Psoas muscle (tissue), 8 donors: ENCODE measurements around the gene TMEM208. TPM values are rescaled to one million over a fixed set of nuclear protein-coding genes. Genes with fewer than 3 reads are reported as not detected.

Experiments used
- ATAC-seq, 4 donors: fragments of 200-7000 bp; cut with Tn5 transposase; one replicate each; pipeline ENCODE4 v1.9.1; 2020; ENCODE audit warnings: moderate library complexity in 3 of 4, mild to moderate bottlenecking in 2 of 4
- DNase-seq, 2 donors: peaks; one replicate each; pipeline ENCODE4 v3.0.0-alpha.2; 2020
- H3K27ac ChIP-seq: fragments of 200-600 bp; one replicate; pipeline ENCODE4 v1.8.0; 2022
- H3K27me3 ChIP-seq, 3 donors: fragments of 200-600 bp in 1 of 3; one replicate each; pipeline versions ENCODE4 v1.6.1 to v1.8.0; 2013 to 2022; ENCODE audit warnings: low read length in 2 of 3, mild to moderate bottlenecking in 2 of 3, moderate library complexity in 1 of 3; ENCODE audit not compliant: insufficient read depth in 3 of 3
- H3K36me3 ChIP-seq, 2 donors: fragments of 200-600 bp in 1 of 2; one replicate each; pipeline versions ENCODE4 v1.6.1 to v1.8.0; 2013 to 2022; ENCODE audit warnings: low read depth in 1 of 2, mild to moderate bottlenecking in 1 of 2, moderate library complexity in 1 of 2; ENCODE audit not compliant: insufficient read depth in 1 of 2
- H3K4me1 ChIP-seq: fragments of 200-600 bp; one replicate; pipeline ENCODE4 v1.8.0; 2022
- H3K4me3 ChIP-seq: fragments of 200-600 bp; one replicate; pipeline ENCODE4 v1.8.0; 2022; ENCODE audit warnings: mild to moderate bottlenecking
- H3K9me3 ChIP-seq: fragments of 200-600 bp; one replicate; pipeline ENCODE4 v1.8.0; 2022
- CTCF ChIP-seq: fragments of 200-600 bp; IDR thresholded peaks from one replicate; pipeline ENCODE4 v1.8.0; 2022; ENCODE audit warnings: antibody characterized with exemption
- WGBS, 3 donors: extraction: QIAGEN DNeasy Blood & Tissue Kit; methylation state at CpG; one replicate each; pipeline versions ENCODE4 v1.1.6 to v1.1.7; 2013; 5-methylcytosine and 5-hydroxymethylcytosine counted together
- intact Hi-C, 2 donors: fragments of 100-400 bp; cut with DNase I; formaldehyde crosslinking; loops; one replicate each; pipeline versions ENCODE4 v1.11.0 to v1.14.2; 2022
- polyA plus RNA-seq, 3 donors: library from polyadenylated mRNA; stranded (reverse); fragments of 200-250 nt; gene quantifications; one replicate each; pipeline ENCODE4 v1.2.3, GENCODE V29; 2013
- total RNA-seq, 4 donors: library from RNA; stranded (reverse); fragmentation: NEBNext Ultra II Directional in 2 of 4; extraction: Animal tissue kit (Norgen Biotek cat#: 25700) in 2 of 4; gene quantifications; one replicate each; pipeline versions ENCODE4 v1.2.1 to v1.2.4, GENCODE V29; 2021 to 2023
- donor health status: healthy with polysubstance abuse.
- donor health status: DM: no; HTN: no; CAD: no; lungs with moderate emphysema.
- donor health status: Bipolar disorder and iron deficiency.
- donor health status: healthy.
- donor health status: DM: yes; HTN: yes; CAD: no.
- donor health status: DM: no; HTN: no; CAD: no.
- donor health status: DM: no; HTN: no; CAD: no.
- donor health status: DM: yes; HTN: yes; CAD: no.

Gene TMEM208
- total and polyA plus RNA-seq, 7 donors, result 10.1 to 111 (median 32.7) TPM

- no peak overlapping the region for H3K4me3 ChIP-seq
- ATAC-seq (peak in 1 of 4 donors; percentile 6), DNase-seq (no peak)
- H3K4me1 ChIP-seq, result peaks cover 29% of the 10 kb centered on the region
- intact Hi-C loops, result no loop called here
- H3K36me3 ChIP-seq, result no peaks in the 10 kb centered on the region
- peak overlapping the region; percentile 30 for H3K27ac ChIP-seq
- WGBS, 3 donors, result 39 to 54% (median 52%) methylated on average over 8 of the region's 8 CpGs
- TF ChIP-seq CTCF, result no peak
- no peaks in the 10 kb centered on the region for H3K9me3 ChIP-seq
- no peaks in the 10 kb centered on the region for H3K27me3 ChIP-seq
Observed at GRCh38 chr16:67213197-67214019, 13.5 kb upstream of the TMEM208 start.

GRCh38 chr16:67215706-67216105, 11.2 kb upstream of the TMEM208 start:
- Histone ChIP-seq H3K27ac (no peak overlapping the region), H3K9me3 (no peaks in the 10 kb centered on the region), H3K4me1 (peaks cover 19% of the 10 kb centered on the region), H3K36me3 (no peaks in the 10 kb centered on the region), H3K4me3 (no peak overlapping the region), H3K27me3 (no peaks in the 10 kb centered on the region)
- 58 to 81% (median 65%) methylated on average over 5 of the region's 5 CpGs for WGBS, 3 donors
- no peak for DNase-seq
- intact Hi-C loops, result no loop called here
- TF ChIP-seq CTCF, result no peak
- ATAC-seq, result no peak

- Histone ChIP-seq H3K27me3 (no peaks in the 10 kb centered on the region), H3K4me3 (peak overlapping the region; percentile 4), H3K9me3 (no peaks in the 10 kb centered on the region), H3K4me1 (peaks cover 18% of the 10 kb centered on the region), H3K36me3 (no peaks in the 10 kb centered on the region), H3K27ac (no peak overlapping the region)
- 64 to 73% (median 68%) methylated on average over 18 of the region's 18 CpGs for WGBS, 3 donors
- ATAC-seq, result peak in 3 of 4 donors; percentile 12 to 32 (median 16)
- no peak for TF ChIP-seq CTCF
- no peak for DNase-seq
- intact Hi-C loops, result no loop called here
Observed at GRCh38 chr16:67216612-67217490, 10.1 kb upstream of the TMEM208 start.

GRCh38 chr16:67223992-67224391, 2.9 kb upstream of the TMEM208 start:
- peaks cover 16% of the 10 kb centered on the region for H3K4me1 ChIP-seq
- H3K27me3 ChIP-seq, result no peaks in the 10 kb centered on the region
- WGBS, 3 donors, result 58 to 64% (median 58%) methylated on average over 3 of the region's 3 CpGs
- intact Hi-C loops, result no loop called here
- DNase-seq (no peak), ATAC-seq (no peak)
- peaks cover 0 to 19% of the 10 kb centered on the region in 2 donors for H3K36me3 ChIP-seq
- no peak overlapping the region for H3K27ac ChIP-seq
- H3K9me3 ChIP-seq, result no peaks in the 10 kb centered on the region
- no peak for TF ChIP-seq CTCF
- H3K4me3 ChIP-seq, result no peak overlapping the region
